GM12865 (cell line): ENCODE data around the gene FHL5.

ENCODE experiments used
- DNase-seq: peaks from one replicate; pipeline ENCODE4 v3.0.0; 2010; ENCODE audit warnings: low read depth
- H3K4me3 ChIP-seq: 2 replicates; pipeline ENCODE4 v1.5.1; 2011; ENCODE audit warnings: mild to moderate bottlenecking, low read depth, low read length, control low read depth
- CTCF ChIP-seq: IDR thresholded peaks from 2 replicates; pipeline ENCODE4 v1.5.1; 2011; ENCODE audit warnings: low read length, control low read depth, low read depth, inconsistent platforms; ENCODE audit not compliant: insufficient read depth; ENCODE audit errors: missing control alignments

FHL5 gene

GRCh38 chr6:96563853-96564252 lies 925 bp downstream of the FHL5 start:
- no peak for DNase-seq
- TF ChIP-seq CTCF: no peak
- no peak overlapping the region for H3K4me3 ChIP-seq

- no peak overlapping the region for H3K4me3 ChIP-seq
- DNase-seq: no peak
- no peak for TF ChIP-seq CTCF
These were observed 7.1 kb downstream of the FHL5 start for GRCh38 chr6:96570053-96570452.

GRCh38 chr6:96571551-96571950 lies 8.6 kb downstream of the FHL5 start:
- no peak for DNase-seq
- no peak for TF ChIP-seq CTCF
- no peak overlapping the region for H3K4me3 ChIP-seq

GRCh38 chr6:96575359-96575758 lies 12.4 kb downstream of the FHL5 start:
- TF ChIP-seq CTCF: no peak
- DNase-seq: no peak
- H3K4me3 ChIP-seq: no peak overlapping the region

DNA sequence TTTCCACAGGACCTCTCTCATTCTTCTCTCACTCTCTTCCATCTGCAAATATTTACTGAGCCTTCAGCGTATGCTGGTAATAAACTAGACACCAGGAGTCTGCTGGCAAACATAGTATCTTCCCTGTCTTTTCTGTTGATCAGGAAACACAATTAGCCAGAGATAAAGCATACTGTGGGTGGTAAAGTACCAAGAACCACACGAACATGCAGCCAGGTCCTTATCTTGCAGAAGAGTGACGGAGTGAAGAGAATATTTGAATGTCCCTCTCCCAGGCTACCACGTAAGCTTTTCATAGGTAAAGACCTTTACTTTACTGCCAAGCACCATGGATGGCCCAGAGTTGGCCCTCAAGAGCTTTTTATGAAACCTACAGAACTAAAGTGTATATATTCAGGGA lies 13.3 kb downstream of the FHL5 start:
- no peak for TF ChIP-seq CTCF
- no peak overlapping the region for H3K4me3 ChIP-seq
- DNase-seq: no peak

DNA sequence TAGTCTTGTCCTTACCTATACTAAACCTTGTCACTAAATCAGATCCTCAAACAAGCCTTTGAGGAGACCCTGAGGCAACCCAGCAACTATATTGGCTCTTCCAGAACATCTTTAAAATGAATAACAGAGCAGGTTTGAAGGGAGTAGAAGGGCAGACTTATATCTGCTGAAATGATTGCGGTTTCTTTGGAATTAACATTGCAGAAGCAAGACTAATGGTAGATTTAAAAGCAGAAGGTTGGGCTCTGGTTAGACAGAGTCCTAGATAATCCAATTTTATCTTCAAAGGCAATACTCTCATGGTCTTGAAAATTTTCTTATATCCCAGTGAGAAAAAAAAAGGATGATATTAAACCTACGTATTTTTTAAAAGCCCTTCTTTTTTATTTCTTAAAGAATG lies 19.1 kb downstream of the FHL5 start:
- TF ChIP-seq CTCF: no peak
- no peak for DNase-seq
- no peak overlapping the region for H3K4me3 ChIP-seq

DNA sequence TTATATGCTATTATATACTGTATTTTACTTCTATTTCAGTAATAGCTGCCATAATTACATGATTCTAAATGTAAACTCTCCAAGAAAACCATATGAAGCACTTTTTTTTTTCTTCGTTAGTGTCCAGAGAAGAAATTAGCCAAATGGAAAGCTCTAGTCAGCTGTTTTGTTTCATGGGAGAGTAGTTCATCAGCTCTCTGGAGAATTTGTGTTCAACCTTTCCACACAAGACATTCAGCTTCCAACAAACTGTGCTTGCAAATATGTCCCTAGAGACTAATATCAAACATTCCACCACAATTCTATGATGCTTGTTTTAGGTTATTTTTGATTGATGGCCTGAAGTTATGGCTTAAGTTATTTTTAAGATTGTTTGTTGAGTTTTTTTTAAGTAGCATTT lies 19.5 kb downstream of the FHL5 start:
- no peak for TF ChIP-seq CTCF

More for the DNA sequence above, 19.5 kb downstream of the FHL5 start:
- no peak for DNase-seq
- no peak overlapping the region for H3K4me3 ChIP-seq
